Peyer's patch (tissue), 4 donors: ENCODE results near the gene CREB3L1.

Source experiments
- POLR2A ChIP-seq, 2 donors: fragments of 450-650 bp; IDR thresholded peaks; one replicate each; pipeline ENCODE4 v1.5.1; 2017; ENCODE audit warnings: antibody characterized with exemption in 2 of 2, mild to moderate bottlenecking in 2 of 2, moderate library complexity in 2 of 2
- TF ChIP-seq, protein P1 (sequence below), 6 experiments: fragments of 450-650 bp in 4 of 6; fragments of 200-600 bp in 2 of 6; sonication (generic) in 1 of 6; IDR thresholded peaks; one replicate each; pipeline ENCODE4 v1.5.1; 2017 to 2019; ENCODE audit warnings: antibody characterized with exemption in 6 of 6, mild to moderate bottlenecking in 3 of 6, moderate library complexity in 1 of 6

DNA sequence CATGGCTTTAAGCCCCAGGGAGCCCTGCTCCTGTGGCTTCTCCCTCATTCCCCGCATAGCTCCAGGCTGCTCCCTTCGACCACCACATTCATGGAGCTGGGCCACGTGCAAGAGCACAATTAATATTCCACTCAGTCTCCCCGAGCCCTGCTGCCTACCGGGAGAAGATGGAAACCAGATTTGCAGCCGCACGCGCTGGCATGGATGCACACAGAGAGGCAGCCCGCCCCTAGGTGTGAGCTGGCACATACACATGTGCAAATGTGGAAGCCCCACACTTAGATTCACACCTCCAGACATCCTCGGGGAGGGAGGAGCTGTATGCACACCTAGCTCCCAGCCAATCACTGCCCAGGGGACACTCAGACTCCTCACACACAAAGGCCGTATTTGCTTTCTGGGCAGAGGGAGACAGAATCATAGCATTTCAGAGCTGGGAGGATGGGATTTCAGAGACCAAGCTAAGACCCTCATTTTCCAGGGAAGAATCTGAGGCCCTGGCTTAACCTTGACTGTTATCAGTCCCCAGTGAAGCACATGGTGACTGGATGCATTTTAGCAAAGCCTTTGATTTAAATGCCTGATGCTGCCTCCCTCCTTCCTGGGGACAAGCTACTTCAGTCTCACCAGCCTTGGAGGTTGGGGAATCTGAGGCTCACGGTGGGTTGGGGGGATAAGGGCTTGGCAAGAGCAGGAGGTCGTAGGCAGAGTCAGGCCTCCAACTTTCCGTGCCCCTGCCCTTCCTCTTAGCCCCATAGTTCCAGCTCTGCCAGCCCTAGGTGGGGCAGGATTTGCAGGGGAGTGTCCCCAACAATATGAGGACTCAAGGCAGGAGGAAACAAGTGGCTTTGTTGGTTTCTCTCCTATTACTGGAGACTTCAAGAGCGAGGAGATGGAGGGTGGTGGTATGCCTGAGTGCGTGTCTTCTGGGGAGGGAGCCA is 5.3 kb upstream of the CREB3L1 start:
- no peak for TF ChIP-seq POLR2A (IDR thresholded peaks at IDR 0.05)
- TF ChIP-seq, protein P1, sequence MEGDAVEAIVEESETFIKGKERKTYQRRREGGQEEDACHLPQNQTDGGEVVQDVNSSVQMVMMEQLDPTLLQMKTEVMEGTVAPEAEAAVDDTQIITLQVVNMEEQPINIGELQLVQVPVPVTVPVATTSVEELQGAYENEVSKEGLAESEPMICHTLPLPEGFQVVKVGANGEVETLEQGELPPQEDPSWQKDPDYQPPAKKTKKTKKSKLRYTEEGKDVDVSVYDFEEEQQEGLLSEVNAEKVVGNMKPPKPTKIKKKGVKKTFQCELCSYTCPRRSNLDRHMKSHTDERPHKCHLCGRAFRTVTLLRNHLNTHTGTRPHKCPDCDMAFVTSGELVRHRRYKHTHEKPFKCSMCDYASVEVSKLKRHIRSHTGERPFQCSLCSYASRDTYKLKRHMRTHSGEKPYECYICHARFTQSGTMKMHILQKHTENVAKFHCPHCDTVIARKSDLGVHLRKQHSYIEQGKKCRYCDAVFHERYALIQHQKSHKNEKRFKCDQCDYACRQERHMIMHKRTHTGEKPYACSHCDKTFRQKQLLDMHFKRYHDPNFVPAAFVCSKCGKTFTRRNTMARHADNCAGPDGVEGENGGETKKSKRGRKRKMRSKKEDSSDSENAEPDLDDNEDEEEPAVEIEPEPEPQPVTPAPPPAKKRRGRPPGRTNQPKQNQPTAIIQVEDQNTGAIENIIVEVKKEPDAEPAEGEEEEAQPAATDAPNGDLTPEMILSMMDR (IDR thresholded peaks at IDR 0.05), result no peak
